Breast epithelium (tissue), 3 donors: ENCODE measurements around the gene METTL24.

ENCODE experiments used
- CTCF ChIP-seq, 3 donors: fragments of 450-650 bp; IDR thresholded peaks; one replicate each; pipeline ENCODE4 v1.5.1; 2016 to 2017; ENCODE audit warnings: antibody characterized with exemption in 3 of 3, mild to moderate bottlenecking in 3 of 3, moderate library complexity in 3 of 3
- POLR2A ChIP-seq: fragments of 450-650 bp; IDR thresholded peaks from one replicate; pipeline ENCODE4 v1.6.1; 2016; ENCODE audit warnings: antibody characterized with exemption, mild to moderate bottlenecking, moderate library complexity
- POLR2AphosphoS5 ChIP-seq, 3 donors: sonication (generic); formaldehyde crosslinking; IDR thresholded peaks; one replicate each; pipeline ENCODE4 v1.6.1; 2017; ENCODE audit warnings: antibody characterized with exemption in 3 of 3

GRCh38 chr6:110233770-110234374 is 124.3 kb downstream of the METTL24 start:
- TF ChIP-seq CTCF (IDR thresholded peaks at IDR 0.05), result no peak
- TF ChIP-seq POLR2A, result no peak
- TF ChIP-seq POLR2AphosphoS5 (IDR thresholded peaks at IDR 0.05), result no peak
